Upper lobe of left lung (tissue), 6 donors: ENCODE data around the gene SLC46A1. TPM values are rescaled to one million over a fixed set of nuclear protein-coding genes. Genes with fewer than 3 reads are reported as not detected.
A peak's percentile ranks its signal among the peaks of the same experiment; 100 is the strongest.

Source experiments
- ATAC-seq, 2 donors: fragments of 200-7000 bp; cut with Tn5 transposase; one replicate each; pipeline ENCODE4 v1.9.1; 2022; ENCODE audit warnings: mild to moderate bottlenecking in 2 of 2, moderate library complexity in 2 of 2; ENCODE audit not compliant: low FRiP score in 2 of 2
- DNase-seq, 2 donors: peaks; one replicate each; pipeline ENCODE4 v3.0.0-alpha.2; 2019 to 2020
- H3K27ac ChIP-seq, 4 donors: fragments of 200-600 bp; sonication (generic); one replicate each; pipeline ENCODE4 v1.5.1; 2016 to 2019
- H3K27me3 ChIP-seq, 4 donors: fragments of 200-600 bp; sonication (generic); one replicate each; pipeline ENCODE4 v1.5.1; 2017 to 2019
- H3K36me3 ChIP-seq, 4 donors: fragments of 200-600 bp; sonication (generic); one replicate each; pipeline ENCODE4 v1.5.1; 2016 to 2019
- H3K4me1 ChIP-seq, 4 donors: fragments of 200-600 bp; sonication (generic); one replicate each; pipeline ENCODE4 v1.5.1; 2018 to 2019
- H3K4me3 ChIP-seq, 4 donors: fragments of 200-600 bp; sonication (generic); one replicate each; pipeline ENCODE4 v1.5.1; 2017 to 2019; ENCODE audit warnings: mild to moderate bottlenecking in 2 of 4, moderate library complexity in 1 of 4
- H3K9me3 ChIP-seq, 4 donors: fragments of 200-600 bp; sonication (generic); one replicate each; pipeline ENCODE4 v1.5.1; 2018 to 2019
- EP300 ChIP-seq, 4 donors: sonication (generic); formaldehyde crosslinking; IDR thresholded peaks; one replicate each; pipeline ENCODE4 v1.5.1; 2017; ENCODE audit warnings: antibody characterized with exemption in 4 of 4, control low read depth in 2 of 4
- POLR2A ChIP-seq, 4 donors: fragments of 450-650 bp; IDR thresholded peaks; one replicate each; pipeline ENCODE4 v1.5.1; 2016 to 2017; ENCODE audit warnings: antibody characterized with exemption in 4 of 4, mild to moderate bottlenecking in 2 of 4
- POLR2AphosphoS5 ChIP-seq, 2 donors: sonication (generic); formaldehyde crosslinking; IDR thresholded peaks; one replicate each; pipeline ENCODE4 v1.5.1; 2017; ENCODE audit warnings: antibody characterized with exemption in 2 of 2
- WGBS, 2 donors: methylation state at CpG; one replicate each; pipeline ENCODE4 v1.1.5; 2017 to 2018; 5-methylcytosine and 5-hydroxymethylcytosine counted together
- total RNA-seq, 6 donors: library from RNA; depleted of rRNA in 4 of 6; stranded (reverse); fragments of >200 nt in 4 of 6; gene quantifications; one replicate each; pipeline versions ENCODE4 v1.1.0 to v1.2.1, GENCODE V29; 2016 to 2021
- TF ChIP-seq, protein P1 (sequence below), 6 experiments: fragments of 450-650 bp in 4 of 6; fragments of 200-600 bp in 2 of 6; sonication (generic) in 2 of 6; IDR thresholded peaks; one replicate each; pipeline ENCODE4 v1.5.1; 2016 to 2019; ENCODE audit warnings: antibody characterized with exemption in 6 of 6
- donor health status: DM: no; HTN: no; CAD: no; lungs with moderate emphysema.
- donor health status: DM: no; HTN: yes; CAD: no; lungs with severe emphysema.

Gene SLC46A1
- total RNA-seq: 10 to 100 TPM; 15.0 to 44.0 (median 19.8) TPM

DNA sequence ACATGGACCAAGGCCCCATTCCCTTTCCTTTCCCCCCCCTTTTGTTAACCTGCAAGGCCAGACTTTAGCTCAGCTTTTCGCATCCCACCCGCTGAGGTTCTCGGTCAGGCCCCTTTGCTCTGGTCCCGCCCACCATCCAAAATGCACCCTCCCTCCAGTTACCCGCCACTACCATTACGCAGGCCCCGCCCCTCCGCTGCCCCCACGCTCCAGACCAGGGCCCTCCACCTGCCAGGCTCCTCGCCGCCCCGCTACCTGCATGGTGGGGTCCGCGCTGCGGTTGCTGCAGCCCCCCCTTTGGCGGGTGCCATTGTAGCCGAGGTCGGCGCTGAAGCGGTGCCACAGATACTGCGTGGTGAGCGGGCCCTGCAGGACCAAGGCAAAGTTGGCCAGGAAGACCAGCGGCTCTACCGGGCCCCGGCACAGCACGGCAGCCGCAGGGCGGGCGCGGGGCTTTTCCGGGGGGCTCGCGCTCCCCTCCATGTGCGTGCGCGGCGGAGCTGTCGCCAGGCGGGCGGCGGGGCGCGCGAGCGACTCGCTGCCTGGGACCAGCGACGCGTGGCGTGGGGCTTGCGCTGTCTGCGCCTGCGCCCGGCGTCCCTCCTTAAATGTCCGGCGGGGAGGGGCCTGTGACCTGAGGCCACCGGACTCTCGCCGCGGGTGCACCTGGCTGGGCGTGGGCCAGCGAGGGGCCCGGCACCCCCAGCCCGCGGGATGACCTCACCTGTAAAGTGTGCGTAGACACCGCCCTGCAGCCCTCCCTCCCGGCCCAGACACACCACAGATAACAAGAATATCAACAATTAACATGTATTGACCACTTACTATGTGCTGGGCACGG is at the start of gene SLC46A1:
SLC46A1 (minus strand) TSS at position 581 of the 841 bp plus-strand sequence; CDS start at position 483, 98 bp downstream.
- 0 to 5% methylated on average over 14 to 46 of the region's 70 CpGs for WGBS, 2 donors
- peak within 1 kb of the TSS in 3 of 4 donors; percentile 50 to 71 (median 68) for H3K27ac ChIP-seq
- ATAC-seq (peak; percentile 70 to 89), DNase-seq (peak; percentile 73 to 94)
- H3K27me3 ChIP-seq: no peaks in the 10 kb centered on the region
- no peaks in the 10 kb centered on the region for H3K9me3 ChIP-seq
- peaks cover 12 to 32% (median 18%) of the 10 kb centered on the region in 4 donors for H3K4me1 ChIP-seq
- TF ChIP-seq, protein P1, sequence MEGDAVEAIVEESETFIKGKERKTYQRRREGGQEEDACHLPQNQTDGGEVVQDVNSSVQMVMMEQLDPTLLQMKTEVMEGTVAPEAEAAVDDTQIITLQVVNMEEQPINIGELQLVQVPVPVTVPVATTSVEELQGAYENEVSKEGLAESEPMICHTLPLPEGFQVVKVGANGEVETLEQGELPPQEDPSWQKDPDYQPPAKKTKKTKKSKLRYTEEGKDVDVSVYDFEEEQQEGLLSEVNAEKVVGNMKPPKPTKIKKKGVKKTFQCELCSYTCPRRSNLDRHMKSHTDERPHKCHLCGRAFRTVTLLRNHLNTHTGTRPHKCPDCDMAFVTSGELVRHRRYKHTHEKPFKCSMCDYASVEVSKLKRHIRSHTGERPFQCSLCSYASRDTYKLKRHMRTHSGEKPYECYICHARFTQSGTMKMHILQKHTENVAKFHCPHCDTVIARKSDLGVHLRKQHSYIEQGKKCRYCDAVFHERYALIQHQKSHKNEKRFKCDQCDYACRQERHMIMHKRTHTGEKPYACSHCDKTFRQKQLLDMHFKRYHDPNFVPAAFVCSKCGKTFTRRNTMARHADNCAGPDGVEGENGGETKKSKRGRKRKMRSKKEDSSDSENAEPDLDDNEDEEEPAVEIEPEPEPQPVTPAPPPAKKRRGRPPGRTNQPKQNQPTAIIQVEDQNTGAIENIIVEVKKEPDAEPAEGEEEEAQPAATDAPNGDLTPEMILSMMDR (IDR thresholded peaks at IDR 0.05): peak in 1 of 6 experiments; percentile 13
- TF ChIP-seq POLR2AphosphoS5 (IDR thresholded peaks at IDR 0.05) (no peak), POLR2A (IDR thresholded peaks at IDR 0.05) (peak in 1 of 4 donors; percentile 69), EP300 (IDR thresholded peaks at IDR 0.05) (no peak)
- H3K4me3 ChIP-seq: peak within 1 kb of the TSS; percentile 84 to 94 (median 90)
- peaks cover 0 to 9% (median 0%) of the 10 kb centered on the region in 4 donors for H3K36me3 ChIP-seq

DNA sequence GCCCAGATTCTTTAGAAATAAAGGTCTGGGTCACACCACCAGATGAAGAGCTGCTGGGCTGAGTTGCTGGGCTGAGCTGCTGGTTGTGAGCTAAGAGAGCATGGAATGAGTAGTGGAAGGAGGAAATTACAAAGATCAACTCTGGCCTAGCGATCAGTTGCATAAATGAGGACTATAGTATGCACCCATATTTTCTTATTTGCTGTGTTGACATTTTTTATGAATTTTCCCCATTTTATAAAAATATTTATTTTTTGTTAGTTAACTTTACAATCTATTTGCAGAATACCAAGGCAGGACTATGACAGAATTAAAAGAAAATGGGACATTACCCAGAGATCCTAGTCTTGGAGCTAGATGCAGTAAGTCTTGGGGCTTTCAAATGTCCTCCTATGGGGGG is 43.8 kb upstream of the SLC46A1 start:
- DNase-seq (no peak), ATAC-seq (no peak)
- Histone ChIP-seq H3K4me3 (no peak overlapping the region), H3K9me3 (no peaks in the 10 kb centered on the region), H3K27me3 (no peaks in the 10 kb centered on the region), H3K27ac (no peak overlapping the region), H3K36me3 (no peaks in the 10 kb centered on the region), H3K4me1 (no peaks in the 10 kb centered on the region)
- 79 to 86% methylated on average over 1 of the region's 1 CpG for WGBS, 2 donors
- TF ChIP-seq, protein P1 (IDR thresholded peaks at IDR 0.05): no peak
- TF ChIP-seq POLR2AphosphoS5 (IDR thresholded peaks at IDR 0.05) (no peak), EP300 (IDR thresholded peaks at IDR 0.05) (no peak), POLR2A (IDR thresholded peaks at IDR 0.05) (no peak)

DNA sequence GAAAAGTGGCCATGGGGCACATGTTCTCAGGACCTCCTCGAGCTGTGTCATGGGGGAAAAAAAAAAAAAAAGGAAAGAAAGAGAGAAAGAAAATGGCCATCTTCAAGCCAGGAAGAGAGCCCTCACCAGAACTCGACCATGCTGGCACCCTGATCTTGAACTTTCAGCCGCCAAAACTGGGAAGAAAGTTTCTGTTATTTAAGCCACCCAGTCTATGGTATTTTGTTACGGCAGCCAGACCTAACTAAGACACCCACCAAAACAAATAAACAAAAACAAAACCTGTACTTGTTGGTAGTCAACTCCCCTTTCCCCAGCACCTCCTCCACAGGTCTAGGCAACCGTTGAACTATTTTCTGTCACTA is 41.4 kb upstream of the SLC46A1 start:
- no peaks in the 10 kb centered on the region for H3K9me3 ChIP-seq
- H3K4me1 ChIP-seq: no peaks in the 10 kb centered on the region
- ATAC-seq: no peak
- H3K36me3 ChIP-seq: no peaks in the 10 kb centered on the region
- no peak overlapping the region for H3K27ac ChIP-seq
- 61 to 73% methylated on average over 5 of the region's 5 CpGs for WGBS, 2 donors
- no peak overlapping the region for H3K4me3 ChIP-seq
- TF ChIP-seq EP300 (IDR thresholded peaks at IDR 0.05): no peak
- TF ChIP-seq POLR2AphosphoS5 (IDR thresholded peaks at IDR 0.05): no peak
- TF ChIP-seq POLR2A (IDR thresholded peaks at IDR 0.05): no peak
- TF ChIP-seq, protein P1 (IDR thresholded peaks at IDR 0.05): no peak
- no peak for DNase-seq
- H3K27me3 ChIP-seq: no peaks in the 10 kb centered on the region

DNA sequence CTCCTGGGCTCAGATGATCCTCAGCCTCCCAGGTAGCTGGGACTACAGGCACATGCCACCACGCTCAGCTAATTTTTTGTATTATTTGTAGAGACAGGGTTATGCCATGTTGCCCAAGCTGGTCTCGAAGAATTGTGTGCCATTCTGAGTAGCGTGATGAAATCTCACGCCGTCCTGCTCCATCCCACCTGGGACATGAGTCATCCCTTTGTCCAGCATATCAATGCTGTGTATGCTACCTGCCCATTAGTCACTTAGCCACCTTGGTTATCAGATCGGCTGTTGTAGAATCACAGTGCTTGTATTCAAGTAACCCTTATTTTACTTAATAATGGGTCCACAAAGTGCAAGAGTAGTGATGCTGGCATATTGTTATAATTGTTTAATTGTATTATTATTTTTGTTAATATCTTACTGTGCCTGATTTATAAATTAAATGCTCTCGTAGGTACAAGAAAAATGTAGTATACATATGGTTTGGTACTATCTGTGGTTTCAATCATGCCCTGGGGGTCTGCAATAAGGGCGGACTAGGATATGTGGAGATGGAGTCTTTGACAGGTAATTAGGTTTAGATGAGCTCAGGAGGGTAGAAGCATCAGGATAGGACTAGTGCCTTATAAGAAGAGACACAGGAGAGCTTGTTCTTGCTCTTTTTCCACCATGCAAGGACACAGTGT is 40.8 kb upstream of the SLC46A1 start:
- ATAC-seq (no peak), DNase-seq (no peak)
- WGBS, 2 donors: 88 to 91% methylated on average over 8 of the region's 8 CpGs
- Histone ChIP-seq H3K27me3 (no peaks in the 10 kb centered on the region), H3K36me3 (no peaks in the 10 kb centered on the region), H3K9me3 (no peaks in the 10 kb centered on the region), H3K4me1 (no peaks in the 10 kb centered on the region), H3K4me3 (no peak overlapping the region), H3K27ac (no peak overlapping the region)
- TF ChIP-seq, protein P1 (IDR thresholded peaks at IDR 0.05): no peak
- TF ChIP-seq POLR2AphosphoS5 (IDR thresholded peaks at IDR 0.05) (no peak), EP300 (IDR thresholded peaks at IDR 0.05) (no peak), POLR2A (IDR thresholded peaks at IDR 0.05) (no peak)
